WI38 (cell line): ENCODE results near the gene DMTF1.

ENCODE experiments used
- H3K4me3 ChIP-seq: 2 replicates; pipeline ENCODE4 v1.5.1; 2011; ENCODE audit warnings: low read depth, mild to moderate bottlenecking, control low read depth, low read length
- TF ChIP-seq, protein P1 (sequence below): IDR thresholded peaks from 2 replicates; pipeline ENCODE4 v1.5.1; 2012; ENCODE audit warnings: low read depth, mild to moderate bottlenecking, control low read depth, low read length

The DMTF1 gene, protein sequence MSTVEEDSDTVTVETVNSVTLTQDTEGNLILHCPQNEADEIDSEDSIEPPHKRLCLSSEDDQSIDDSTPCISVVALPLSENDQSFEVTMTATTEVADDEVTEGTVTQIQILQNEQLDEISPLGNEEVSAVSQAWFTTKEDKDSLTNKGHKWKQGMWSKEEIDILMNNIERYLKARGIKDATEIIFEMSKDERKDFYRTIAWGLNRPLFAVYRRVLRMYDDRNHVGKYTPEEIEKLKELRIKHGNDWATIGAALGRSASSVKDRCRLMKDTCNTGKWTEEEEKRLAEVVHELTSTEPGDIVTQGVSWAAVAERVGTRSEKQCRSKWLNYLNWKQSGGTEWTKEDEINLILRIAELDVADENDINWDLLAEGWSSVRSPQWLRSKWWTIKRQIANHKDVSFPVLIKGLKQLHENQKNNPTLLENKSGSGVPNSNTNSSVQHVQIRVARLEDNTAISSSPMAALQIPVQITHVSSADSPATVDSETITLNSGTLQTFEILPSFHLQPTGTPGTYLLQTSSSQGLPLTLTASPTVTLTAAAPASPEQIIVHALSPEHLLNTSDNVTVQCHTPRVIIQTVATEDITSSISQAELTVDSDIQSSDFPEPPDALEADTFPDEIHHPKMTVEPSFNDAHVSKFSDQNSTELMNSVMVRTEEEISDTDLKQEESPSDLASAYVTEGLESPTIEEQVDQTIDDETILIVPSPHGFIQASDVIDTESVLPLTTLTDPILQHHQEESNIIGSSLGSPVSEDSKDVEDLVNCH

DNA sequence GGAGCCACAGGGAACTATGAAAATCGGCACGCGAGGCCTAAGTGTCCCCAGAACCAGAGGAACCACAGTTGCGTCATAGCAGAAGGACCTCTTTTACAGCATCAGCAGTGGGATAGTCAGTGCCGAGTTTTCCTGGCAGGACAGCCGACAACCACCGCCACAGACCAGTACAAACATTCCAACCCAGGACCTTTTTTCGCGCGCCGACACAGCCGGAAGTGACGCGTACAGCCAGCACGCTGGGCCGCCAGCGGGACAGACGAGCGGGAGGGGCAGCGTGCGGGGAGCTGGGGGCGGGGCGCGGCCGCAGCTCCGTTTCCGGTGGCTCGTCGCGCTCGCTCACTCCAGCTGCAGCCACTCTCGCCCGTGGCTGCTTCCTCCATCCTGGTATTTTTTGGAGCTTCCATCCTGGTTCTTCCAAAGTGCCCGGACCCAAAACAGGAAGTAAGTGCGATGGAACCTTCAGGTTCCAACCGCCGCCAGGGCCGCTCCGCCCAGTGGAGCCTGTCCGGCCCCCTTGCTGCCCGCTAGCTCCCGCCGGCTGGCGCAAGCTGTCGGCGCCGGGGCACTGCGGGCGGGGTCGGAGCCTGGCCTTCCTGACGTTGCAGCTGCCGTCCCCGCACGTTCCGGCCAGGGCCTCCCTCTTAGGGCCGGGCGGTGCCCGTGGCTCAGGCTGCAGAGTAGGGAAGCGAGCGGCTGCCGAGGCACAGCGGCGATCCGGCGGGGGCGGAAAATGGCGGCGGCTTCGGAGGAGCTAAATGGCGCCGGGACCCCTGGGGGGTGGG is at the start of gene DMTF1:
TSS of gene DMTF1 (plus strand) at position 342 of the 785 bp plus-strand sequence. CDS start 12,489 bp downstream, outside the sequence.
- TF ChIP-seq, protein P1, sequence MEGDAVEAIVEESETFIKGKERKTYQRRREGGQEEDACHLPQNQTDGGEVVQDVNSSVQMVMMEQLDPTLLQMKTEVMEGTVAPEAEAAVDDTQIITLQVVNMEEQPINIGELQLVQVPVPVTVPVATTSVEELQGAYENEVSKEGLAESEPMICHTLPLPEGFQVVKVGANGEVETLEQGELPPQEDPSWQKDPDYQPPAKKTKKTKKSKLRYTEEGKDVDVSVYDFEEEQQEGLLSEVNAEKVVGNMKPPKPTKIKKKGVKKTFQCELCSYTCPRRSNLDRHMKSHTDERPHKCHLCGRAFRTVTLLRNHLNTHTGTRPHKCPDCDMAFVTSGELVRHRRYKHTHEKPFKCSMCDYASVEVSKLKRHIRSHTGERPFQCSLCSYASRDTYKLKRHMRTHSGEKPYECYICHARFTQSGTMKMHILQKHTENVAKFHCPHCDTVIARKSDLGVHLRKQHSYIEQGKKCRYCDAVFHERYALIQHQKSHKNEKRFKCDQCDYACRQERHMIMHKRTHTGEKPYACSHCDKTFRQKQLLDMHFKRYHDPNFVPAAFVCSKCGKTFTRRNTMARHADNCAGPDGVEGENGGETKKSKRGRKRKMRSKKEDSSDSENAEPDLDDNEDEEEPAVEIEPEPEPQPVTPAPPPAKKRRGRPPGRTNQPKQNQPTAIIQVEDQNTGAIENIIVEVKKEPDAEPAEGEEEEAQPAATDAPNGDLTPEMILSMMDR = no peak
- H3K4me3 ChIP-seq = peak within 1 kb of the TSS; percentile 92

DNA sequence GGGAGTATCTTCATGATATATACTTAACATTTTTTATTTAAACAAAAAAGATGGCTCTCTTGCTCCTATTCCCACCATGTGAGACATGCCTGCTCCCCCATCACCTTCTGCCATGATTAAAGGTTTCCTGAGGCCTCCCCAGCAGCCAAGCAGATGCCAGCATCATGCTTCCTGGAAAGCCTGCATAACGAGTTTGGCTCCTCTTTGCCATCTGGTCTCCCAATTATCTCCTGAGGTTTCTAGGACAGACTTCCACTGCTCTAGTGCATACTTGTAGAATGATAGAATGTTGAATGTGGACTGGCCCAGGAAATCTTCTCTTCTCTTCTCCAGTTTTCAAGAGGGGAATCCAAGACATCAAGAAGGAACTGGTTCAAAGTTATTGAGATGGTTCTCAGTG is 46.9 kb upstream of the DMTF1 start:
- TF ChIP-seq, protein P1 = no peak
- H3K4me3 ChIP-seq = no peak overlapping the region

DNA sequence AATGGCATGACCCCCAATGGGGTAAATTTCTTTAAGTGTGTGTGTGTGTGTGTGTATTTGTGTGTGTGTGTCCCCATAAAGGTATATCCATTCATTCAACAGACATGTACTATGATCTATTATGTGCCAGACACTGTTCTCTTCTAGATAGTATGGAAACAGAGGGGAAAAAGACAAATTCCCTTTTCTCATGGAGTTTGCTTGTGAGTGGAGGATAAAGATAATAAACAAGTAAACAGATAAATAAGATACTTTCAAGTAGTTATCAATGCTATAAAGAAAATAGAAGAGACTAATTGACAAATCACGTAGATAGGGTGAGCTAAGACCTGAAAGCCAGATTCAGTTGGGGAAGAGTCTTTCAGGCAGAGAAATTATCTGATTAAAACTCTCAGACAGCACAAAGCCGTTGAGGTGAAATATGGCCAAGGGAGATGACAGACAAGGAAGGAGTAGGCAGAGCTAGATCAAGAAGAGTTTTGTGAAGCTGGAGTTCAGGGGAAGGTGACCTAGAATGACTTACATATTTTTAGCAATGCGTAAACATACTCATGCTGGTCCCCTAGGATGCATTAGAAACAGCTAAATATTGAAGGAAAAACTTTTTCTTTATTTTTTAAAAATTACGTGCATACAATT is 45.2 kb upstream of the DMTF1 start:
- TF ChIP-seq, protein P1 = no peak
- H3K4me3 ChIP-seq = no peak overlapping the region

DNA sequence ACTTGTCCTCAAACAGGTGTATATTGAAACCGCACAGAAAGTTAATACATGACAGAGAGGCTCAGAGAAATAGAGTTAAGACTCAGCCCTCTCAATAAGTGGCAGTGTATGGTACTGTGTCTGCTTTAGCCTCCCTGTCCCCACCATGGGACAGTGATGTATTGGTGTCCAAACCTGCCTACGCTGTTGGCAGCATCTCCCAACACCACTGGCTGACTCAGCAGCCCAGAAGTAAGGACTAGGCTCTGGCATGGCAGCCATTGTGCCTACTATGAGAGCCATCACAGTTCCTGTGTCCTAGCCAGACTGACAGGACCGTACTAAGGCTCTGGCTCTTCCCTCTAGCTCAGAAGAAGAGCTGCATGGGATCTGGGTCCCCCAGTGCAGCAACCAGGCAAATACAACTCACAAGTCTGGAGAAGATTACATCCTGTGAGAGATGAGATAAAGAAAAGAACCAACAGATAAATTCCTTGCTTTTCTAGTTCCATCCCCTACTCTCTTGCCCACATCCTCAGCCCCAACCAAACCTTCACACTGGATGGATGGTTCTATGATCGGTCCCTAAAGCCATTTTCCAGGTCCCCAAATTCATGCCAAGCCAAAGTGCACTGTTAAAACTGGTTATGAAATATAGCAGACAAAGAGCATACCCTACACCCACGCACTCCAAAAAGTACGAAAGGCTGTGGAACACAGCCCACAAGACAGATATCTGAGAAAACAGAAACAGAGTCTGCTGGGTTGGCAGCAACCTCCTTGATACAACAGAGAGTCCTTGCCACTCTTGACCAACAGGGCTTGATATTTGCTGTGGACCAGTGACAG is 44.1 kb upstream of the DMTF1 start:
- TF ChIP-seq, protein P1 = no peak
- no peak overlapping the region for H3K4me3 ChIP-seq

DNA sequence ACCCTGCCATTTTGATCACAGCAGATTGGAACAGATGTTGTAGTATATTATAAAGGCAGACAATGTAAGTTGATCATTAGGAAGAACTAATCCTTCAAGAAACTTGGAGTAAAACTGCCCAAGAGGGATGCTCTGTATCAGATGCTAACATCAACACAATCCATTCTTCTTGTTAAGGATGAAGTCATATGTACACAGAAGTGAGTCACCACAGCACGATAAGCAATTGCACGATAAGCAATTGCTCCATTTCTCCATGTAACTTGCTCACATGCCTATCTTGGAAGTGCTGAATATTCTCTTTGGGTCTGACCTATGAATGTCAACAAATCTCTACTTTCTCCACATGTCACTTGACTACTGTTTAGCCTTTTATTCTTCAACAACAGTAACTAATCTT is 41.5 kb upstream of the DMTF1 start:
- TF ChIP-seq, protein P1 = no peak
- no peak overlapping the region for H3K4me3 ChIP-seq

DNA sequence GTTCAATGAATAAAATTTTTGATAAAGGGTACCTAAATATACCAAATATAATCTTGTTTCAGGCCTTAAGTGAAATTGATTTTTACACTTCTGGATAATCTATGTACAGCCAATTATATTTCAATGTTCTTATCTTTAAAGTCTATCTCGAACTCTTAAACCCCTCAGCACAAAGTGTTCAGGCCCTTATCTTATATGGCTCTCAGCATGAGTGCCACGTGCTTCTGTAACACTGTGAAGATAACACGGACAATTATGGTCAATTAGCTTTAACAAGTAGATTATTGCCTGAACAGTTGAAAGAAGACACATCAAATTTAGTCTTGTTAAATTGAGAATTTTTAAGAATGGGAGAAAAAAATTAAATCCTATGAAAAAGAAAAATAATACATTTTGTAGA is 40.4 kb upstream of the DMTF1 start:
- TF ChIP-seq, protein P1 = no peak
- no peak overlapping the region for H3K4me3 ChIP-seq
